Stomach smooth muscle (tissue), 2 donors: ENCODE data around the gene ABCC10.
"Not testable (repeated sequence)": the region's sequence is repeated elsewhere in the genome, so short reads cannot be mapped to it uniquely, and the experiment has no call there.

Experiments
- H3K27ac ChIP-seq: one replicate; pipeline ENCODE4 v1.7.0; 2013; ENCODE audit warnings: mild to moderate bottlenecking, low read length, inconsistent platforms
- H3K27me3 ChIP-seq, 2 donors: one replicate each; pipeline ENCODE4 v1.7.0; 2013; ENCODE audit warnings: low read length in 2 of 2; ENCODE audit not compliant: insufficient read depth in 2 of 2, control insufficient read depth in 1 of 2
- H3K36me3 ChIP-seq, 2 donors: one replicate each; pipeline ENCODE4 v1.7.0; 2013; ENCODE audit warnings: low read length in 2 of 2; ENCODE audit not compliant: control insufficient read depth in 2 of 2, insufficient read depth in 2 of 2
- H3K4me1 ChIP-seq: one replicate; pipeline ENCODE4 v1.7.0; 2013; ENCODE audit warnings: low read length; ENCODE audit not compliant: control insufficient read depth, insufficient read depth
- H3K4me3 ChIP-seq, 2 donors: one replicate each; pipeline ENCODE4 v1.7.0; 2013; ENCODE audit warnings: low read length in 2 of 2
- H3K9ac ChIP-seq, 2 donors: one replicate each; pipeline ENCODE4 v1.7.0; 2013; ENCODE audit warnings: low read length in 2 of 2, mild to moderate bottlenecking in 1 of 2
- H3K9me3 ChIP-seq, 2 donors: one replicate each; pipeline ENCODE4 v1.7.0; 2013; ENCODE audit warnings: low read length in 2 of 2; ENCODE audit not compliant: control insufficient read depth in 2 of 2
- donor health status: healthy.
- donor health status: Pancreatic carcinoma.

Gene ABCC10

GRCh38 chr6:43410776-43411175, 16.6 kb upstream of the ABCC10 start:
- not testable (repeated sequence) for H3K27ac ChIP-seq, H3K4me1 ChIP-seq, H3K9ac ChIP-seq, H3K9me3 ChIP-seq, H3K4me3 ChIP-seq, H3K36me3 ChIP-seq, H3K27me3 ChIP-seq

GRCh38 chr6:43412541-43412940, 14.8 kb upstream of the ABCC10 start:
- no peak overlapping the region for H3K9ac ChIP-seq
- H3K27ac ChIP-seq = no peak overlapping the region
- no peaks in the 10 kb centered on the region for H3K9me3 ChIP-seq
- no peak overlapping the region for H3K4me3 ChIP-seq
- no peaks in the 10 kb centered on the region for H3K36me3 ChIP-seq
- no peaks in the 10 kb centered on the region for H3K4me1 ChIP-seq
- H3K27me3 ChIP-seq = peaks cover 0 to 6% of the 10 kb centered on the region in 2 donors

DNA sequence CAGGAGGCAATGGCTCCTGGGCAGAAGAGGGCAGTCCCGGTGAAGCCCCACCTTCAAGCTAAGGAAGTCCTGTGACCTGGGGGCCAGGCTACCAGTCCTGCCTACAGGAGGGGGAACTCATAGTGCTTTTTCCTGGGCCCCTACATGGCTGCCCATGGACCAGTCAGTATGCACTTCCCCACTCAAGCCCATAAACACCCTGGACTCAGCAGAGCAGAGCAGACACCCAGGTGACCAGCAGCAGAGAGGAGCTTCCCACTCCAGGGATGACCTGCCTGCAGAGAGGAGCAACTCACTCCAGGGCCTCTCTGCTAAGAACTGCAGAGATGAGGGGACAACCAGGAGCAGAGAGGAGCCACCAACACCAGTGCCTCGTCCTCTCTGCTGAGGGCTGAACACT, 14.3 kb upstream of the ABCC10 start:
- Histone ChIP-seq H3K9ac (no peak overlapping the region), H3K36me3 (no peaks in the 10 kb centered on the region), H3K4me1 (no peaks in the 10 kb centered on the region), H3K27ac (no peak overlapping the region), H3K27me3 (peaks cover 0 to 6% of the 10 kb centered on the region in 2 donors), H3K9me3 (no peaks in the 10 kb centered on the region), H3K4me3 (no peak overlapping the region)

DNA sequence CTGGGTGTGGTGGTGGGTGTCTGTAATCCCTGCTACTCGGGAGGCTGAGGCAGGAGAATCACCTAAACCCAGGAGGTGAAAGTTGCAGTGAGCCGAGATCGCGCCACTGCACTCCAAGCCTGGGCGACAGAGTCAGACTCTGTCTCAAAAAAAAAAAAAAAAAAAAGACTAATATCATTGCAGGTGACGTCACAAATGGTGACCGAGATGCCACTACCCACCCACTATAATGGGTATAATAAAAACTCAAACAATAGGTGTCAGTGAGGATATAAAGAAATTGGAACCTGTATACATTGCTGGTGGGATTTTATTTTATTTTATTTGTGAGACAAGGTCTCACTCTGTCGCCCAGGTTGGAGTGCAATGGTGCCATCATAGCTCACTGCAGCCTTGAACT, 12.1 kb upstream of the ABCC10 start:
- not testable (repeated sequence) for H3K27ac ChIP-seq, H3K4me1 ChIP-seq, H3K4me3 ChIP-seq, H3K36me3 ChIP-seq, H3K9ac ChIP-seq, H3K27me3 ChIP-seq, H3K9me3 ChIP-seq

DNA sequence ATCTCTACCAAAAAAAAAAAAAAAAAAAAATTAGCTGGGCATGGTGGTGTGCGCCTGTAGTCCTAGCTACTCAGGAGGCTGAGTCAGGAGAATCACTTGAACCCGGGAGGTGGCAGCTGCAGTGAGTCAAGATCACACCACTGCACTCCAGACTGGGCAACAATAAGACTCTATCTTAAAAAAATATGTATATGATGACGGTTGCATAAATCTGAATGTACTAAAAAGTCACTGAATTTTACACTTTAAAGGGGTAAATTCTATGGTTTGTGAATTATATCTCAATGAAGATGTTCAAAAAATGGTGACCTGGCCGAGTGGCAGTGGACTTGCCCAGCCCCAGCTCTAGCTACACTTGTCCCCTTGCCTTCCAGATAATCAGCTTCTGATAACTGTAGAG, 10.4 kb upstream of the ABCC10 start:
- Histone ChIP-seq H3K4me3 (no peak overlapping the region), H3K27ac (no peak overlapping the region), H3K4me1 (no peaks in the 10 kb centered on the region), H3K9ac (no peak overlapping the region), H3K9me3 (no peaks in the 10 kb centered on the region), H3K27me3 (no peaks in the 10 kb centered on the region), H3K36me3 (no peaks in the 10 kb centered on the region)

DNA sequence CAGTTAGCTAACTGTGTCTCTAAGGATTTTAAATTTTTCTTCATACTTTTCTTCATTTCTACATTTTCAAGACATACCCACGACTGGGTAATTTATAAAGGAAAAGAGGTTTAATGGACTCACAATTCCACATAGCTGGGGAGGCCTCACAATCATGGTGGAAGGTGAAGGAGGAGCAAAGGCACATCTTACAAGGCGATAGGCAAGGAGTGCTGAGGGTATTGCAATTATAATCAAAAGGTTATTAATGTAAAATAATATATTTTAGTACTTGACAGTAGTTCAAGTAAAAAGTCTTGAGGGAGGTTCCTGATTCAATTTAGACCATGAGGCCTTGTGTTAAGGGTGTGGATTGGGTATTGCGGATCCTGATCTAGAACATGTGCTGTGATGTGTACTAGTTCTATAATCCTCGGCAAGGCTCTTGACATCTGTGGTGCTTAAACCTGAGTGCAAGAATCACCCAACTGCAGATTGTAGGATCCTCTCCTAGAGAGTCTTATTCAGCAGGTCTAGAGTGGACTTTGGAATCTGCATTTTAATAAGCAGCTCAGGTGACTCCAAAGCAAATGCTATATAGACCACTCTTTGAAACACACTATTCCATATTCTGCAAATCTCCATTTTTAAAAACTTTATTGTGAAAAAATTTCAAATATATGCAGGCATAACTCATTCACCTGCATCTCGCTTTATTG, 7.2 kb upstream of the ABCC10 start:
- Histone ChIP-seq H3K27ac (no peak overlapping the region), H3K4me3 (no peak overlapping the region), H3K9me3 (no peaks in the 10 kb centered on the region), H3K9ac (no peak overlapping the region), H3K4me1 (no peaks in the 10 kb centered on the region), H3K36me3 (no peaks in the 10 kb centered on the region), H3K27me3 (no peaks in the 10 kb centered on the region)

DNA sequence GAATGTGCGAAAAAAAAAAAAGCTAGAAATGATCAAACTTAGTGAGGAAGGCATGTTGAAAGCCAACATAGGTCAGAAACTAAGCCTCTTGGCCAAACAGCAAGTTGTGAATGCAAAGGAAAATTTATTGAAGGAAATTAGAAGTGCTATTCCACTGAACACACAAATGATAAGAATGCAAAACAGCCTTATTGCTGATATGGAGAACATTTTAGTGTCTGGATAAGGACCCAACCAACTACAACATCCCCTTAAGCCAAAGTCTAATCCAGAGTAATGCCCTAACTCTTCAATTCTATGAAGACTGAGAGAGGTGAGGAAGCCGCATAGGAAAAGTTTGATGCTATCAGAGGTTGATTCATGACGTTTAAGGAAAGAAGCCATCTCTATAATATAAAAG, 5.5 kb upstream of the ABCC10 start:
- Histone ChIP-seq H3K4me3 (no peak overlapping the region), H3K27ac (no peak overlapping the region), H3K27me3 (no peaks in the 10 kb centered on the region), H3K9ac (no peak overlapping the region), H3K9me3 (no peaks in the 10 kb centered on the region), H3K36me3 (no peaks in the 10 kb centered on the region), H3K4me1 (peaks cover 1% of the 10 kb centered on the region)

GRCh38 chr6:43425083-43425482, 2.3 kb upstream of the ABCC10 start:
- H3K4me1 ChIP-seq = peaks cover 18% of the 10 kb centered on the region
- H3K27me3 ChIP-seq, H3K36me3 ChIP-seq, H3K9ac ChIP-seq, H3K27ac ChIP-seq, H3K9me3 ChIP-seq, H3K4me3 ChIP-seq: not testable (repeated sequence)

DNA sequence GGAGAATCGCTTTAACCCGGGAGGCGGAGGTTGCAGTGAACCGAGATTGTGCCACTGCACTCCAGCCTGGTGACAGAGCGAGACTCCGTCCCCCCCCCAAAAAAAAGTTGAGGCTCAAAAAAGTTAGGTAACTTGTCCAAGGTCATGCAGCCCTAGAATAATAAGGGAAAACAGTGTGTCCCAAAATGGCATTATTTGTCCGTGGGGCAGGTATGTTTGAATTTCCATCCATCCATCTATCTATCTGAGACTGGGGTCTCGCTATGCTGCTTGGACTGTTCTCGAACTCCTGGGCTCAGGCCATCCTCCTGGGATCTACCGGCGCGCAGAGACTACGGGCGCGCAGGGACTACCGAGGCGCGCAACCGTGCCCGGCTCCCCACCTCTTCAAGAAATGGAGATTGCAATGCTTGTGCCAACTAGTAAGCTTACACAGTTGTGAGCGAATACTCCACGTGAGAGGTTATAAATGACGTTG, 374 bp upstream of the ABCC10 start:
- Histone ChIP-seq H3K36me3 (peaks cover 0 to under 1% of the 10 kb centered on the region in 2 donors), H3K27me3 (no peaks in the 10 kb centered on the region), H3K9ac (peak overlapping the region; percentile 73 to 91), H3K4me1 (peaks cover 18% of the 10 kb centered on the region), H3K4me3 (peak overlapping the region; percentile 98), H3K27ac (peak overlapping the region; percentile 86), H3K9me3 (no peaks in the 10 kb centered on the region)

DNA sequence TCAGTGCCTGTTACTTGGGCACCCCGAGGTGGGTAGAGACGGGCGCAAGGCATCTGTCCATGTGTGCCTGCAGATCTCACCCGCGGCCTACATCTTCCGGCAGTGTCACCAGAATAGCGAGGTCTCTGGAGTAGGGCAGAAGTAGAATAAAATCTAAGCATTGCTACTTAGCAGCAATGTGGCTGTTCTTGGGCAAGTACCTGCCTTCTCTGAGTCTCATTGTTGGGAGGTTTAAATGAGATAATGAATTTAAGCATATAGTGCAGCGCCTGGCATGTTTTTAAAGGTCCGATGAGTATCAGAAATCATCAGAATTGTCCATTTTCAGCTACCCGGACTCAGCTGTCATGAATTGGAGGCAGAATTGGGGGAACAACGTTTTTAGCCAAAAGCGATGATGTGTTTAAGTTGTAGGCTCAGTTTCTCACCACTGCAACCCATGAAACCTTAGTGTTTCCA, 800 bp downstream of the ABCC10 start:
- H3K4me1 ChIP-seq = peaks cover 18% of the 10 kb centered on the region
- H3K27me3 ChIP-seq = no peaks in the 10 kb centered on the region
- no peaks in the 10 kb centered on the region for H3K9me3 ChIP-seq
- H3K36me3 ChIP-seq = peaks cover under 1 to 8% of the 10 kb centered on the region in 2 donors
- peak overlapping the region; percentile 86 for H3K27ac ChIP-seq
- H3K9ac ChIP-seq = peak overlapping the region; percentile 73 to 91
- peak overlapping the region; percentile 98 for H3K4me3 ChIP-seq

- H3K4me3 ChIP-seq = peak overlapping the region; percentile 98
- no peak overlapping the region for H3K27ac ChIP-seq
- peak overlapping the region; percentile 1 to 73 for H3K9ac ChIP-seq
- H3K9me3 ChIP-seq = no peaks in the 10 kb centered on the region
- peaks cover 5 to 14% of the 10 kb centered on the region in 2 donors for H3K36me3 ChIP-seq
- H3K4me1 ChIP-seq = peaks cover 18% of the 10 kb centered on the region
- no peaks in the 10 kb centered on the region for H3K27me3 ChIP-seq
Observed at GRCh38 chr6:43428874-43429273, 1.5 kb downstream of the ABCC10 start.
